Coronary artery (tissue), 2 donors: ENCODE data around the gene ADAMTSL3.

Source experiments
- DNase-seq: peaks from one replicate; pipeline ENCODE4 v3.0.0-alpha.2; 2017; ENCODE audit warnings: low spot score
- H3K27ac ChIP-seq, 2 donors: fragments of 200-600 bp; sonication (generic); one replicate each; pipeline ENCODE4 v1.5.1; 2016 to 2019
- H3K4me3 ChIP-seq: fragments of 200-600 bp; sonication (generic); 2 replicates; pipeline ENCODE4 v1.5.1; 2016; ENCODE audit warnings: mild to moderate bottlenecking, moderate library complexity
- TF ChIP-seq, protein P1 (sequence below): fragments of 200-600 bp; sonication (generic); IDR thresholded peaks from one replicate; pipeline ENCODE4 v1.5.1; 2019; ENCODE audit warnings: antibody characterized with exemption

ADAMTSL3 gene

DNA sequence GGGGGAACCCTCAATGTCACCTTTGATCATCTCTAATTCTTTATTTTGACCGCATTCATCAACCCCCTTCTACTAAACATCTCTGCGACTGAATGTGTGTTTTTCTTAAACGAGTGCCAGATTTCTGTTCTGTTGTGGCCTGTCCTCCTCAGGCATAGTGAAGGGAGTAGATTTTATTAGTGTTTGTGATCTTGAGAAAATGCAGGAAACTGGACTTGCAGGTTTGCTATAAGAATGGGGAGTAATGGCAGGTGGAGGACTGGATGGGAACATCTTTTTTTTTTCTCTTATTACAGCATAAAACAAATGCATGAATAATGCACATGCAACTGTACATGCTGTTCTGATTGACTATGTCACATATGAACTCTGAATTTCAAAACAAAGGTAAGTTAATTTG lies 59.3 kb downstream of the ADAMTSL3 start:
- Histone ChIP-seq H3K27ac (no peak overlapping the region), H3K4me3 (no peak overlapping the region)
- TF ChIP-seq, protein P1, sequence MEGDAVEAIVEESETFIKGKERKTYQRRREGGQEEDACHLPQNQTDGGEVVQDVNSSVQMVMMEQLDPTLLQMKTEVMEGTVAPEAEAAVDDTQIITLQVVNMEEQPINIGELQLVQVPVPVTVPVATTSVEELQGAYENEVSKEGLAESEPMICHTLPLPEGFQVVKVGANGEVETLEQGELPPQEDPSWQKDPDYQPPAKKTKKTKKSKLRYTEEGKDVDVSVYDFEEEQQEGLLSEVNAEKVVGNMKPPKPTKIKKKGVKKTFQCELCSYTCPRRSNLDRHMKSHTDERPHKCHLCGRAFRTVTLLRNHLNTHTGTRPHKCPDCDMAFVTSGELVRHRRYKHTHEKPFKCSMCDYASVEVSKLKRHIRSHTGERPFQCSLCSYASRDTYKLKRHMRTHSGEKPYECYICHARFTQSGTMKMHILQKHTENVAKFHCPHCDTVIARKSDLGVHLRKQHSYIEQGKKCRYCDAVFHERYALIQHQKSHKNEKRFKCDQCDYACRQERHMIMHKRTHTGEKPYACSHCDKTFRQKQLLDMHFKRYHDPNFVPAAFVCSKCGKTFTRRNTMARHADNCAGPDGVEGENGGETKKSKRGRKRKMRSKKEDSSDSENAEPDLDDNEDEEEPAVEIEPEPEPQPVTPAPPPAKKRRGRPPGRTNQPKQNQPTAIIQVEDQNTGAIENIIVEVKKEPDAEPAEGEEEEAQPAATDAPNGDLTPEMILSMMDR, result no peak
- no peak for DNase-seq

DNA sequence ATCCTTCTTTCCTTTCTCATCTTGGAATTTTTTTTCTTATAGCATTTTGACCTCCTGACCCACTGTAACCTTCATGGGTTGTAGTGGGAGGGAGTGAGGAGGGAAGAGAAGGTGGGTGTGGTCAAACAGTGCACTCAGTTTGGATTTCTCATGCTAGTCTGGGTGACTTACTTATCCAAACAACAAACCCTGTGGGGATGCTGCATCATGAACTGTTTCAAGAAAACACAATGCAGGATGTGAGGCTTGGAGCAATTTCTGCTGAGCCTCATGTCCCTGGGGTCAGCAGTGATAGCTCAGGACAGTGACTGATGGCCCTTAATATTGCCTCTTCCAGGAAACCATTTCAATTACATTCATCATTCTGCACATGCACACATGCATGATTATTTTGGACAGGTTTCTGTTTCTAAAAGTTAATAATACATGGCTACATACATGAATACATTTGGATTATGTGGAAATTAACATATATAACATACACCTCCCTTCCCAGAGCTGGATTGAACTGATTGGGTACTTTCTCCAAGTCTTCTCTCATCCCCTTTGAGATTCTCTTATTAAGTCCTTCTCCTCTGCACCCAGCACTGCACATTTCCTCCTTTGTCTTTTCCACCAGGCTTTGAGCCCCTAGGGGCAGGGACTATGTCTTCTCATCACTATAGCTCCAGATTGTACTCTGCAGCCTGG lies 61.2 kb downstream of the ADAMTSL3 start:
- H3K27ac ChIP-seq, result no peak overlapping the region
- DNase-seq, result no peak
- no peak overlapping the region for H3K4me3 ChIP-seq
- TF ChIP-seq, protein P1, result no peak

DNA sequence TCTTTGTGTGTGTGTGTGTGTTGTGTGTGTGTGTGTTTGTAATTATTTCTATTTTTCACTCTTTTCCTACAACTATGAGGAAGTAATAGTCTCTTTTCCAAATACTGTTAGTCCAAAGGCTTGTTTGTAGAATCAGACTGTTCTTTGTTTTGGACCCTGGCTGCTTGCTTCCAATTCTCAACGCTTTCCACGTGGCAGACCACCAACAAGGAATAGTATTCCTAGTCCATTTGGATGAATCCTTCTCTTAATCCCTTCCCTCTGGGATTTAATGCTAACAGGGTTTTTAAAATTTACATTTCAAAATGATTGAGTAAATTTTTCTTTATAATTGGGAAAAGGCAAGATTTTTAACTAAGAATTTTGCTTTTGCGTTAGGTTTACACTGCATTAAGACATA lies 62.7 kb downstream of the ADAMTSL3 start:
- TF ChIP-seq, protein P1, result no peak
- Histone ChIP-seq H3K27ac (no peak overlapping the region), H3K4me3 (no peak overlapping the region)
- no peak for DNase-seq

DNA sequence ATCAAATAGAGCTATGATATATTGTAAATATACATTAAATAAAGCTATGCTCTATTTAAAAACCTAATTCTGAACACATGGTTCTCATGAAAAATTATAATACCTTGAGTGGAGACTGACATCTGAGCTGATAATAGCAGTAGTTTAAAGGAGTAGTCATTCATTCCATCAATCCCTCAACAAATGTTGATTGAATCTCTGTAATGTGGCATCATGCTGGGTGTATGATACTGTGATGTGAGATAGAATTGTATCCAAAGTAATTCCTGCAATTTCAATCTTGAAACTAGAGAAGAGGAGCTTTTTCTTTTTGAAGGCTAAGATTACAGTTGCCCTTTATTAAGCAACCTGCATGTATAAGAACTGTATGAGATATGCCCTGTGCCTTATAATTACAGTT lies 63.1 kb downstream of the ADAMTSL3 start:
- TF ChIP-seq, protein P1, result no peak
- no peak overlapping the region for H3K27ac ChIP-seq
- DNase-seq, result no peak
- H3K4me3 ChIP-seq, result no peak overlapping the region

GRCh38 chr15:83720468-83720867 lies 66.5 kb downstream of the ADAMTSL3 start:
- Histone ChIP-seq H3K27ac (no peak overlapping the region), H3K4me3 (no peak overlapping the region)
- TF ChIP-seq, protein P1, result no peak
- no peak for DNase-seq

DNA sequence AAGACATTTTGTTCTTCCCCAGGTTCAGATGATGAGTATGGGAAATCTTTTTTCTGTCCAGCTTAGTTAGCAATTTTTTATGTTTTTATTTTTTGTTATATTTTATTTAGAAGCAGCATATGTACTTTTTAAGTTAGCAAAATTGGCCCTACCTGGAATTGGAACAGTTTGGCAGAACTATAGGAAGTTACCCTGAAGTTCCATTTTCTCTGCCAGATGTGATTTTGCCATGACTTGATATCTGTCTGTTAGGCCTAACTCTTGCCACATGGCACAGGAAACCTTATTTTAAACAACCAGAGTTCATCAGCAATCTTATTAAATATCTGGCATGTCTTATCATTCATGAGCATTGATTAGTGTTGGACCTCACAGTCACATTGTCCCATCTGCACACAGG lies 67.1 kb downstream of the ADAMTSL3 start:
- H3K4me3 ChIP-seq, result no peak overlapping the region
- TF ChIP-seq, protein P1, result no peak
- H3K27ac ChIP-seq, result no peak overlapping the region
- no peak for DNase-seq

DNA sequence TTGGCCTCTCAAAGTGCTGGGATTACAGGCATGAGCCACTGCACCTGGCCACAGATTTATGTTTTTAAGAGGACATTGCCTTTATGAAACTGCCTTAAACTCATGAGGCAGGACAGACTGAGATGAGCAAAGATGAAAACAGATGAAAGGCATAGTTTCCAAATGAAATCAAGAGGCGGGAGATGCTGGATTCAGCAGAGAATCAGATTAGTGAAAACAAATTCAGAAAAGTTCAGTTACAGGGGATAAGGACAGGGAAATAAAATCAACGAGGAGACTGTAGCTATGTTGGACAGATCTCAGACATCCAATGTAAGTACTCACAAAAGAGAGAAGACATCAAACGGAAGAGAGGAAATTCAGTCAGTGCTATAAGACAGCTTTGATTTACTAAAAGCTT lies 68.1 kb downstream of the ADAMTSL3 start:
- no peak for DNase-seq
- TF ChIP-seq, protein P1, result no peak
- Histone ChIP-seq H3K27ac (no peak overlapping the region), H3K4me3 (no peak overlapping the region)
